Stimulated activated CD4-positive, alpha-beta T cell treated with anti-CD3 and anti-CD28 coated beads, Interleukin-15, amount 100 ng/mL, for 48 hours (primary cell): ENCODE measurements around the gene RNASE8.

Experiments used
- DNase-seq, 2 donors: peaks; one replicate each; pipeline ENCODE4 v3.0.0-alpha.2; 2020; ENCODE audit warnings: low read depth in 2 of 2

The RNASE8 gene

GRCh38 chr14:21092273-21093011 is 34.8 kb downstream of the RNASE8 start:
- DNase-seq: peak; percentile 80 to 86

GRCh38 chr14:21093018-21093417 is 35.4 kb downstream of the RNASE8 start:
- DNase-seq: no peak

- DNase-seq: no peak
Measured at GRCh38 chr14:21093769-21094681, 36.4 kb downstream of the RNASE8 start.

- DNase-seq: no peak
Measured at GRCh38 chr14:21095430-21096205, 38.0 kb downstream of the RNASE8 start.

GRCh38 chr14:21096438-21096837 is 38.8 kb downstream of the RNASE8 start:
- DNase-seq: no peak

GRCh38 chr14:21096978-21097635 is 39.5 kb downstream of the RNASE8 start:
- DNase-seq: no peak

- no peak for DNase-seq
Measured at GRCh38 chr14:21097636-21098075, 40.0 kb downstream of the RNASE8 start.

- DNase-seq: no peak
Measured at GRCh38 chr14:21098076-21098891, 40.7 kb downstream of the RNASE8 start, which contains the start of gene ZNF219. Gene ZNF219, minus strand, starts transcription at chr14:21098655. Its CDS starts 5,064 bp downstream, at chr14:21093591.

GRCh38 chr14:21098892-21099595 is 41.4 kb downstream of the RNASE8 start:
- no peak for DNase-seq

GRCh38 chr14:21099596-21099985 is 42.0 kb downstream of the RNASE8 start:
- no peak for DNase-seq

GRCh38 chr14:21100931-21101330 is 43.3 kb downstream of the RNASE8 start, which contains the start of gene TMEM253:
Gene TMEM253, plus strand, starts transcription at chr14:21101066. Its CDS starts 278 bp downstream, at chr14:21101344.
- no peak for DNase-seq

- DNase-seq: no peak
Measured at GRCh38 chr14:21101802-21102413, 44.3 kb downstream of the RNASE8 start.

GRCh38 chr14:21102521-21103410 is 45.1 kb downstream of the RNASE8 start:
- no peak for DNase-seq

- DNase-seq: no peak
Measured at GRCh38 chr14:21103411-21103709, 45.7 kb downstream of the RNASE8 start.

- DNase-seq: peak; percentile 93 to 94
Measured at GRCh38 chr14:21103710-21104447, 46.3 kb downstream of the RNASE8 start.

GRCh38 chr14:21104448-21105060 is 46.9 kb downstream of the RNASE8 start:
- DNase-seq: peak; percentile 48 to 61

GRCh38 chr14:21105095-21105494 is 47.5 kb downstream of the RNASE8 start:
- DNase-seq: no peak
